NCI-H146 (cell line): ENCODE data around the gene TAPT1.
A peak's percentile ranks its signal among the peaks of the same experiment; 100 is the strongest.

Source experiments
- DNase-seq: peaks from one replicate; lab custom pipeline; 2025; lab: John Stamatoyannopoulos, UW

TAPT1 gene

GRCh38 chr4:16245241-16245640, 19.0 kb upstream of the TAPT1 start:
- DNase-seq = no peak

- no peak for DNase-seq
Measured at GRCh38 chr4:16243285-16243684, 17.0 kb upstream of the TAPT1 start.

- no peak for DNase-seq
Measured at GRCh38 chr4:16240300-16240699, 14.0 kb upstream of the TAPT1 start.

GRCh38 chr4:16239086-16239485, 12.8 kb upstream of the TAPT1 start:
- no peak for DNase-seq

GRCh38 chr4:16238327-16238726, 12.1 kb upstream of the TAPT1 start:
- no peak for DNase-seq

GRCh38 chr4:16237715-16238114, 11.4 kb upstream of the TAPT1 start:
- no peak for DNase-seq

GRCh38 chr4:16236402-16237023, 10.2 kb upstream of the TAPT1 start:
- no peak for DNase-seq

- no peak for DNase-seq
Measured at GRCh38 chr4:16235209-16235608, 8.9 kb upstream of the TAPT1 start.

- no peak for DNase-seq
Measured at GRCh38 chr4:16233569-16234177, 7.4 kb upstream of the TAPT1 start.

GRCh38 chr4:16231570-16232245, 5.4 kb upstream of the TAPT1 start:
- DNase-seq = no peak

- no peak for DNase-seq
Measured at GRCh38 chr4:16230308-16230707, 4.0 kb upstream of the TAPT1 start.

GRCh38 chr4:16229604-16230003, 3.3 kb upstream of the TAPT1 start:
- no peak for DNase-seq

- DNase-seq = no peak
Measured at GRCh38 chr4:16227462-16227868, 1.2 kb upstream of the TAPT1 start.

GRCh38 chr4:16226816-16227461, 668 bp upstream of the TAPT1 start:
- peak; percentile 57 for DNase-seq

- no peak for DNase-seq
Measured at GRCh38 chr4:16225167-16225862, 956 bp downstream of the TAPT1 start.

- no peak for DNase-seq
Measured at GRCh38 chr4:16224264-16225166, 1.8 kb downstream of the TAPT1 start.

- DNase-seq = peak; percentile 34
Measured at GRCh38 chr4:16222957-16223527, 3.2 kb downstream of the TAPT1 start.

GRCh38 chr4:16218950-16219349, 7.3 kb downstream of the TAPT1 start:
- DNase-seq = no peak

GRCh38 chr4:16217300-16218051, 8.8 kb downstream of the TAPT1 start:
- no peak for DNase-seq

GRCh38 chr4:16213121-16213520, 13.2 kb downstream of the TAPT1 start:
- no peak for DNase-seq
